Renal pelvis (tissue), 4 donors: ENCODE data around the gene RAD51B. TPM values are rescaled to one million over a fixed set of nuclear protein-coding genes. Genes with fewer than 3 reads are reported as not detected.
A peak's percentile ranks its signal among the peaks of the same experiment; 100 is the strongest.

ENCODE experiments used
- DNase-seq: peaks from one replicate; pipeline ENCODE4 v3.0.0-alpha.2; 2013
- polyA plus RNA-seq, 3 donors: library from polyadenylated mRNA; unstranded; fragments of 120-200 nt; gene quantifications; one replicate each; pipeline ENCODE4 v1.2.1, GENCODE V29; 2013; ENCODE audit not compliant: insufficient read length in 3 of 3

The RAD51B gene
- polyA plus RNA-seq, 3 donors = 9.8 to 11.0 (median 9.8) TPM

GRCh38 chr14:68681256-68682011 is 861.9 kb downstream of the RAD51B start:
- no peak for DNase-seq

GRCh38 chr14:68682166-68683103 is 862.9 kb downstream of the RAD51B start:
- DNase-seq = peak; percentile 81

GRCh38 chr14:68683326-68683725 is 863.7 kb downstream of the RAD51B start:
- no peak for DNase-seq

GRCh38 chr14:68684466-68685418 is 865.2 kb downstream of the RAD51B start:
- DNase-seq = no peak

GRCh38 chr14:68685419-68686204 is 866.0 kb downstream of the RAD51B start:
- DNase-seq = no peak

GRCh38 chr14:68686205-68686465 is 866.6 kb downstream of the RAD51B start:
- no peak for DNase-seq

GRCh38 chr14:68686724-68687123 is 867.1 kb downstream of the RAD51B start:
- DNase-seq = no peak

- no peak for DNase-seq
These were observed 868.2 kb downstream of the RAD51B start for GRCh38 chr14:68687746-68688145.

GRCh38 chr14:68688872-68689371 is 869.3 kb downstream of the RAD51B start:
- peak; percentile 73 for DNase-seq

- no peak for DNase-seq
These were observed 869.9 kb downstream of the RAD51B start for GRCh38 chr14:68689511-68689910.

GRCh38 chr14:68690089-68690958 is 870.7 kb downstream of the RAD51B start:
- no peak for DNase-seq

GRCh38 chr14:68691031-68691791 is 871.6 kb downstream of the RAD51B start:
- DNase-seq = no peak

GRCh38 chr14:68691792-68692118 is 872.2 kb downstream of the RAD51B start:
- no peak for DNase-seq

GRCh38 chr14:68692216-68692615 is 872.6 kb downstream of the RAD51B start:
- no peak for DNase-seq

GRCh38 chr14:68692916-68693771 is 873.6 kb downstream of the RAD51B start:
- DNase-seq = no peak

GRCh38 chr14:68693926-68694325 is 874.3 kb downstream of the RAD51B start:
- no peak for DNase-seq

GRCh38 chr14:68694516-68695235 is 875.1 kb downstream of the RAD51B start:
- DNase-seq = no peak

GRCh38 chr14:68695326-68695768 is 875.8 kb downstream of the RAD51B start:
- DNase-seq = no peak
